ENCODE data around the gene SNRNP40. TPM values are rescaled to one million over a fixed set of nuclear protein-coding genes. Genes with fewer than 3 reads are reported as not detected.

Gene SNRNP40
- polyA plus RNA-seq, 3 donors = 25.6 to 56.4 (median 50.9) TPM

DNA sequence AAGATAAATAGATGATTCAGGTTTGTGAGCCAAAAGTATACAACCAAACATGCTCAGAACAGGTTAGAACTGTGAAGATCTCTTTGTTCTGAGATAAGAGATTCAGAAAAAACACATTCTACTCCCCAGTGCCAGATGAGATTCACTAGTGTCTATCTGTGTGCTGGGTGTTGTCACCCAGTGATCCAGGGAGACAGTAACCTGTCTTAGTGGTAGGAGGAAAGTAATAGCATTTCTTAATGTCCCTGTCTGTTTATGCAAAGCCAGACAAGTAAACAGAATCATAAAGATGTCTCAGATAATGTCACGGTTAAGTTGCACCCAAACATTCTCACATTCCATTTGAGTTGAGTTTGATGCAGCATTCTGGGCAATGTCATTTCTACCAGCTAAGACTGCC, 38.0 kb downstream of the SNRNP40 start:
- Histone ChIP-seq H3K9ac (ENCODE audit: insufficient read depth, low read length, poor library complexity, severe bottlenecking) (no peak overlapping the region), H3K27me3 (ENCODE audit: control insufficient read depth in 2 of 2, insufficient read depth in 2 of 2, low read length in 2 of 2) (no peaks in the 10 kb centered on the region), H3K36me3 (replicated peaks in 1 of 2; ENCODE audit: control insufficient read depth in 1 of 2, insufficient read depth in 2 of 2, low read length in 2 of 2) (peaks cover 47 to 70% of the 10 kb centered on the region in 2 donors), H3K27ac (ENCODE audit: low read depth in 1 of 2, low read length in 2 of 2) (no peak overlapping the region), H3K4me1 (ENCODE audit: control insufficient read depth in 1 of 2, insufficient read depth in 2 of 2, low read length in 2 of 2) (no peaks in the 10 kb centered on the region), H3K4me2 (replicated peaks; ENCODE audit: extremely low read depth, low read length, poor library complexity, severe bottlenecking) (no peak overlapping the region), H3K4me3 (replicated peaks in 1 of 3; ENCODE audit: low read depth in 2 of 3, low read length in 3 of 3) (no peak overlapping the region), H4K20me1 (ENCODE audit: insufficient read depth, low read length) (no peaks in the 10 kb centered on the region), H3K79me2 (ENCODE audit: insufficient read depth, low read length) (no peaks in the 10 kb centered on the region), H3K9me3 (replicated peaks in 1 of 2; ENCODE audit: control insufficient read depth in 1 of 2, insufficient read depth in 1 of 2, low read length in 2 of 2) (no peaks in the 10 kb centered on the region), H2AFZ (ENCODE audit: insufficient read depth, low read depth, low read length, poor library complexity, severe bottlenecking) (no peak overlapping the region)
- H3K4me1 Mint-ChIP-seq = peaks cover 7% of the 10 kb centered on the region
- DNase-seq = no peak
- intact Hi-C loops (cut with micrococcal nuclease) = no loop called here
- peaks cover 0 to 4% (median 3%) of the 10 kb centered on the region in 7 donors for H3K9me3 Mint-ChIP-seq
- H3K27me3 Mint-ChIP-seq (ENCODE audit: low read depth in 3 of 3) = peaks cover 0 to 2% (median 0%) of the 10 kb centered on the region in 3 donors
- H3K4me3 Mint-ChIP-seq = no peak overlapping the region
- no peak overlapping the region for H3K27ac Mint-ChIP-seq
- peaks cover 50 to 69% of the 10 kb centered on the region in 2 donors for H3K36me3 Mint-ChIP-seq
- WGBS (ENCODE audit: insufficient coverage) = 100% methylated on average over 1 of the region's 1 CpG
- TF ChIP-seq, protein P1, sequence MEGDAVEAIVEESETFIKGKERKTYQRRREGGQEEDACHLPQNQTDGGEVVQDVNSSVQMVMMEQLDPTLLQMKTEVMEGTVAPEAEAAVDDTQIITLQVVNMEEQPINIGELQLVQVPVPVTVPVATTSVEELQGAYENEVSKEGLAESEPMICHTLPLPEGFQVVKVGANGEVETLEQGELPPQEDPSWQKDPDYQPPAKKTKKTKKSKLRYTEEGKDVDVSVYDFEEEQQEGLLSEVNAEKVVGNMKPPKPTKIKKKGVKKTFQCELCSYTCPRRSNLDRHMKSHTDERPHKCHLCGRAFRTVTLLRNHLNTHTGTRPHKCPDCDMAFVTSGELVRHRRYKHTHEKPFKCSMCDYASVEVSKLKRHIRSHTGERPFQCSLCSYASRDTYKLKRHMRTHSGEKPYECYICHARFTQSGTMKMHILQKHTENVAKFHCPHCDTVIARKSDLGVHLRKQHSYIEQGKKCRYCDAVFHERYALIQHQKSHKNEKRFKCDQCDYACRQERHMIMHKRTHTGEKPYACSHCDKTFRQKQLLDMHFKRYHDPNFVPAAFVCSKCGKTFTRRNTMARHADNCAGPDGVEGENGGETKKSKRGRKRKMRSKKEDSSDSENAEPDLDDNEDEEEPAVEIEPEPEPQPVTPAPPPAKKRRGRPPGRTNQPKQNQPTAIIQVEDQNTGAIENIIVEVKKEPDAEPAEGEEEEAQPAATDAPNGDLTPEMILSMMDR (IDR thresholded peaks at IDR 0.05) = no peak

DNA sequence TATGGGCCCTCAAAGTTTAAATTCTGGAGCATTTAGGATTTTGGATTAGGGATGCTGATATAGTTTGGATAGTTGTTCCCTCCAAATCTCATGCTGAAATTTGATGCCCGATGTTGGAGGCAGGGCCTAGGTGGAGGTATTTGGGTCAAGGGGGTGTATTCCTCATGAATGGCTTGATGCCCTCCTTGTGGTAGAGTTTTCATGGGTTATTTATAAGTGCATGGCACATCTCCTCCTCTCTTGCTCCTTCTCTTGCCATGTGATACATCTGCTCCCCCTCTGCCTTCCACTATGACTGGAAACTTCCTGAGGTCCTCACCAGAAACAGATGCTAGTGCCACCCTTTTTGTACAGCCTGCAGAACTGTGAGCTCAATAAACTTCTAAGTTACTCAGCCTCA, 39.4 kb downstream of the SNRNP40 start:
- no peak for DNase-seq
- peaks cover 0 to 4% (median 3%) of the 10 kb centered on the region in 7 donors for H3K9me3 Mint-ChIP-seq
- H3K9ac ChIP-seq (ENCODE audit: insufficient read depth, low read length, poor library complexity, severe bottlenecking) = no peak overlapping the region
- no peak overlapping the region for H3K27ac ChIP-seq (ENCODE audit: low read depth in 1 of 2, low read length in 2 of 2)
- H3K4me3 Mint-ChIP-seq = no peak overlapping the region
- H3K4me2 ChIP-seq (replicated peaks; ENCODE audit: extremely low read depth, low read length, poor library complexity, severe bottlenecking) = no peak overlapping the region
- H3K27ac Mint-ChIP-seq = no peak overlapping the region
- peaks cover 45 to 56% of the 10 kb centered on the region in 2 donors for H3K36me3 ChIP-seq (replicated peaks in 1 of 2; ENCODE audit: control insufficient read depth in 1 of 2, insufficient read depth in 2 of 2, low read length in 2 of 2)
- H3K4me1 ChIP-seq (ENCODE audit: control insufficient read depth in 1 of 2, insufficient read depth in 2 of 2, low read length in 2 of 2) = no peaks in the 10 kb centered on the region
- intact Hi-C loops (cut with micrococcal nuclease) = no loop called here
- H4K20me1 ChIP-seq (ENCODE audit: insufficient read depth, low read length) = no peaks in the 10 kb centered on the region
- H3K4me1 Mint-ChIP-seq = peaks cover 7% of the 10 kb centered on the region
- H3K27me3 ChIP-seq (ENCODE audit: control insufficient read depth in 2 of 2, insufficient read depth in 2 of 2, low read length in 2 of 2) = no peaks in the 10 kb centered on the region
- no peaks in the 10 kb centered on the region for H3K9me3 ChIP-seq (replicated peaks in 1 of 2; ENCODE audit: control insufficient read depth in 1 of 2, insufficient read depth in 1 of 2, low read length in 2 of 2)
- peaks cover 0 to 2% (median 0%) of the 10 kb centered on the region in 3 donors for H3K27me3 Mint-ChIP-seq (ENCODE audit: low read depth in 3 of 3)
- H3K36me3 Mint-ChIP-seq = peaks cover 46 to 56% of the 10 kb centered on the region in 2 donors
- no CpG with 5 or more reads among the region's 1 CpG for WGBS (ENCODE audit: insufficient coverage)
- H3K4me3 ChIP-seq (replicated peaks in 1 of 3; ENCODE audit: low read depth in 2 of 3, low read length in 3 of 3) = no peak overlapping the region
- no peaks in the 10 kb centered on the region for H3K79me2 ChIP-seq (ENCODE audit: insufficient read depth, low read length)
- no peak overlapping the region for H2AFZ ChIP-seq (ENCODE audit: insufficient read depth, low read depth, low read length, poor library complexity, severe bottlenecking)
- TF ChIP-seq, protein P1 (IDR thresholded peaks at IDR 0.05) = no peak
